Measurements from ENCODE around the gene SNAPC3. TPM values are rescaled to one million over a fixed set of nuclear protein-coding genes. Genes with fewer than 3 reads are reported as not detected.

Gene SNAPC3
- total RNA-seq, 1 experiment from 2014 or later = 28.0 TPM

- H3K4me2 ChIP-seq (ENCODE audit: insufficient read depth, insufficient read length, low read length) = peak within 1 kb of the TSS; percentile 57
- H2AFZ ChIP-seq (ENCODE audit: low read length) = no peak within 1 kb of the TSS
- peak within 1 kb of the TSS; percentile 93 for H3K18ac ChIP-seq (ENCODE audit: insufficient read length, low read depth, low read length)
- peak within 1 kb of the TSS; percentile 85 for H2BK5ac ChIP-seq (ENCODE audit: insufficient read length, low read length)
- peaks cover 35 to 39% (median 39%) of the 10 kb centered on the region in 3 experiments for H3K36me3 Mint-ChIP-seq (ENCODE audit: insufficient read depth in 1 of 3, low read depth in 3 of 3)
- H3K27me3 ChIP-seq (ENCODE audit: insufficient read depth, low read length) = no peaks in the 10 kb centered on the region
- H3T11ph ChIP-seq (ENCODE audit: low read length) = no peak within 1 kb of the TSS
- H4K91ac ChIP-seq (ENCODE audit: insufficient read length, low read depth, low read length) = no peak within 1 kb of the TSS
- H4K8ac ChIP-seq (replicated peaks; ENCODE audit: insufficient read length, low read depth, low read length) = no peak within 1 kb of the TSS
- WGBS (ENCODE audit: extremely low coverage, insufficient read length, low lambda C conversion rate) = no CpG with 5 or more reads among the region's 72 CpGs
- no peak within 1 kb of the TSS for H2BK15ac ChIP-seq (ENCODE audit: low read depth, low read length)
- peaks cover 2% of the 10 kb centered on the region; the same call in 1 of the 2 replicates for H3K4me1 ChIP-seq (ENCODE audit: insufficient read depth, low read length)
- no peaks in the 10 kb centered on the region for H3K27me3 Mint-ChIP-seq (ENCODE audit: low read depth)
- no peaks in the 10 kb centered on the region for H3K9me3 ChIP-seq (ENCODE audit: control insufficient read depth, low read depth, low read length)
- TF ChIP-seq, protein P1, sequence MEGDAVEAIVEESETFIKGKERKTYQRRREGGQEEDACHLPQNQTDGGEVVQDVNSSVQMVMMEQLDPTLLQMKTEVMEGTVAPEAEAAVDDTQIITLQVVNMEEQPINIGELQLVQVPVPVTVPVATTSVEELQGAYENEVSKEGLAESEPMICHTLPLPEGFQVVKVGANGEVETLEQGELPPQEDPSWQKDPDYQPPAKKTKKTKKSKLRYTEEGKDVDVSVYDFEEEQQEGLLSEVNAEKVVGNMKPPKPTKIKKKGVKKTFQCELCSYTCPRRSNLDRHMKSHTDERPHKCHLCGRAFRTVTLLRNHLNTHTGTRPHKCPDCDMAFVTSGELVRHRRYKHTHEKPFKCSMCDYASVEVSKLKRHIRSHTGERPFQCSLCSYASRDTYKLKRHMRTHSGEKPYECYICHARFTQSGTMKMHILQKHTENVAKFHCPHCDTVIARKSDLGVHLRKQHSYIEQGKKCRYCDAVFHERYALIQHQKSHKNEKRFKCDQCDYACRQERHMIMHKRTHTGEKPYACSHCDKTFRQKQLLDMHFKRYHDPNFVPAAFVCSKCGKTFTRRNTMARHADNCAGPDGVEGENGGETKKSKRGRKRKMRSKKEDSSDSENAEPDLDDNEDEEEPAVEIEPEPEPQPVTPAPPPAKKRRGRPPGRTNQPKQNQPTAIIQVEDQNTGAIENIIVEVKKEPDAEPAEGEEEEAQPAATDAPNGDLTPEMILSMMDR (conservative IDR thresholded peaks at IDR 0.05) = no peak
- H3K23ac ChIP-seq (ENCODE audit: insufficient read length, low read depth, low read length) = no peak within 1 kb of the TSS
- H3K14ac ChIP-seq (ENCODE audit: insufficient read depth, low read length) = peak within 1 kb of the TSS; percentile 90
- peak within 1 kb of the TSS; percentile 72 for H2BK120ac ChIP-seq (ENCODE audit: low read depth, low read length, poor library complexity, severe bottlenecking)
- peaks cover 0 to 2% of the 10 kb centered on the region in 2 experiments; a peak in 2 of 5 replicates for H3K9me3 Mint-ChIP-seq
- H4K20me1 ChIP-seq (ENCODE audit: control insufficient read depth, insufficient read depth, insufficient read length) = no peaks in the 10 kb centered on the region
- no peak within 1 kb of the TSS for H2AK5ac ChIP-seq (ENCODE audit: insufficient read length, low read length)
- peak within 1 kb of the TSS; percentile 94 to 95 for H3K4me3 Mint-ChIP-seq
- H3K27ac ChIP-seq (ENCODE audit: insufficient read length, low read depth, low read length) = peak within 1 kb of the TSS; percentile 78
- H3K9ac ChIP-seq (ENCODE audit: extremely low read depth, insufficient read length, low read length) = peak within 1 kb of the TSS; percentile 95
- H3K4ac ChIP-seq (ENCODE audit: low read depth, low read length) = no peak within 1 kb of the TSS; the same call in 1 of the 2 replicates
- H3K4me1 Mint-ChIP-seq = peaks cover 48 to 56% of the 10 kb centered on the region in 2 experiments
- H2BK20ac ChIP-seq (ENCODE audit: low read depth, low read length, poor library complexity, severe bottlenecking) = no peak within 1 kb of the TSS
- peak within 1 kb of the TSS; percentile 100 for H3K27ac Mint-ChIP-seq
- H3K56ac ChIP-seq (ENCODE audit: insufficient read length, low read depth, low read length) = no peak within 1 kb of the TSS
- peaks cover 10% of the 10 kb centered on the region for H3K23me2 ChIP-seq (ENCODE audit: insufficient read length, low read depth, low read length, poor library complexity, severe bottlenecking)
- H2BK12ac ChIP-seq (ENCODE audit: insufficient read length, low read depth, low read length) = no peak within 1 kb of the TSS
- peak; percentile 84 for DNase-seq
- H4K5ac ChIP-seq (ENCODE audit: insufficient read length, low read depth, low read length) = peak within 1 kb of the TSS; percentile 8
- H3K79me1 ChIP-seq (ENCODE audit: insufficient read depth, low read depth, low read length, poor library complexity, severe bottlenecking) = no peaks in the 10 kb centered on the region
- H3K79me2 ChIP-seq (ENCODE audit: insufficient read depth, low read length) = peaks cover 35% of the 10 kb centered on the region; the same call in 1 of the 2 replicates
These were observed 88.3 kb downstream of the SNAPC3 start, which contains the start of gene PSIP1 for GRCh38 chr9:15510789-15511575. Gene PSIP1 (minus strand): TSS chr9:15510970. CDS start chr9:15510188, 782 bp downstream.

Other genes starting within 250 kb of the SNAPC3 start
- gene TTC39B, start 115.7 kb upstream of the SNAPC3 start, total RNA-seq (2021) = 8.1 and 8.2 TPM in 2 replicates
- gene PSIP1, start 88.1 kb downstream of the SNAPC3 start, total RNA-seq (2021) = 362 and 368 TPM in 2 replicates
- gene CCDC171, start 130.2 kb downstream of the SNAPC3 start, total RNA-seq (2021) = 2.4 TPM in 2 replicates

Data from H9 (cell line).